ENCODE data around the gene GTF3C1.

Gene GTF3C1

GRCh38 chr16:27425961-27426360, 123.8 kb downstream of the GTF3C1 start:
- DNase-seq (ENCODE audit: low read depth): no peak

GRCh38 chr16:27424772-27425498, 124.8 kb downstream of the GTF3C1 start:
- no peak for DNase-seq (ENCODE audit: low read depth)

DNA sequence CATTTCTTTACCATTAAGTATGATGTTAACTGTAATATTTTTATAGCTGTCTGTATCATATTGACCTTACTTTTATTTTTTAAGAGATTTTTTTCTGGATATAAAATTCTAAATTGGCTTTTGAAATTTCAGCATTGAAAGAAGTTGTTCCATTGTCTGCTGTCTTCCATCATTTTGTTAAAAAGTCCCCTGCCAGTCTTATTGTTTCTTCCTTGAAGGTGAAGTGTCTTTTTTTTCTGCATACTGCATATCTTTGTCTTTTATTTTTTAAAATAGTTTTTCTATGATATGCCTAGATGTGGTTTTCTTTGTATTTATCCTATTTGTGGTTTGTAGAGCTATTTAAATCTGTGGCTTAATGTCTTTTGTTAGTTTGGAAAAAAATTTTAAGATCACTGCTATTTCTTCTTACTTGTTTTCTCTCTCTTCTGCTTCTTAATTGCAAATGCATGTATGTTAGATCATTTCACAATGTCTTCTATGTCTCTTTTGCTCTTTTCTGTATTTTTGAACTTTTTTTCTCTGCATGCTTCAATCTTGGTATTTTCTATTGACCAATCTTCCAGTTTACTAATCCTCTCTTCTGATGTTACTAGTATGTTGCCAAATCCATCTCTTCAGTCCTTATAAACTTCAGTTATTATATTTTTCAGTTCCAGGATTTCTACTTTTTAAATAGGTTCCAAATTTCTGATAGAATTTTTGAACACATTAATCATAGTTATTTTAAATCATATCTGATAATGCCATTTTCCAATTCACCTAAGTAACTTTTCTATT, 127.6 kb downstream of the GTF3C1 start:
- no peak for DNase-seq (ENCODE audit: low read depth)

GRCh38 chr16:27417047-27417671, 132.6 kb downstream of the GTF3C1 start:
- no peak for DNase-seq (ENCODE audit: low read depth)

- no peak for DNase-seq (ENCODE audit: low read depth)
Observed at GRCh38 chr16:27414788-27415431, 134.8 kb downstream of the GTF3C1 start.

DNA sequence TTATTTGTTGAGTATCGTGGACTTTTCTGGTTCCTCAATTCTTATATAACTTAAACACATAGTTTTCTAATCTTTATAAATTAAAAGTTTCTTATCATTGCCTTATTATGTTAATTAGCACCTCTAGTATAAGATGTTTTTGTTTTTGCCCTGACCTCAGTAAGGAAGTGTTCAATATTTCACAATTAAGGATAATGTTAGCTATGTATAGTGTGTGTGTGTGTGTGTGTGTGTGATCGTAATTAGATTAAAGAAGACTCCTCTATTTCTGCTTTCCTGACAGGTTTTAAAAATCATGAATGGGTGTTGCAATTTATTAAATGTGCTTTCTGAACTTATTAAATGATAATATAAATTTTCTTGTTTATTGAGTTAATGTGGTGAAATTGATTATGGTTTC, 135.8 kb downstream of the GTF3C1 start:
- no peak for DNase-seq (ENCODE audit: low read depth)

GRCh38 chr16:27410761-27411160, 139.0 kb downstream of the GTF3C1 start:
- DNase-seq (ENCODE audit: low read depth): no peak

Data from activated T-helper 1 cell treated with Interleukin-2 at 50 U/mL for 16 hours (primary cell).